T-helper 2 cell treated with Interferon-gamma antibody and Interleukin-4, amounts not matched to agents 5 μg/mL and 100 μg/mL, for 36 hours (primary cell): ENCODE results near the gene FSTL1.
"Not testable (repeated sequence)": the region's sequence is repeated elsewhere in the genome, so short reads cannot be mapped to it uniquely, and the experiment has no call there.

Source experiments
- DNase-seq: peaks from one replicate; pipeline ENCODE4 v3.0.0; 2021; ENCODE audit warnings: low spot score
- H3K27ac Mint-ChIP-seq: one replicate; pipeline ENCODE4 v1.8.0; 2021; ENCODE audit warnings: mild to moderate bottlenecking, mixed read lengths
- H3K27me3 Mint-ChIP-seq: one replicate; pipeline ENCODE4 v1.8.0; 2021; ENCODE audit warnings: low read depth, mixed read lengths
- H3K36me3 Mint-ChIP-seq: one replicate; pipeline ENCODE4 v1.8.0; 2021; ENCODE audit warnings: low read depth, mixed read lengths
- H3K4me1 Mint-ChIP-seq: one replicate; pipeline ENCODE4 v1.8.0; 2021; ENCODE audit warnings: low read depth, mixed read lengths
- H3K4me3 Mint-ChIP-seq: one replicate; pipeline ENCODE4 v1.8.0; 2022; ENCODE audit warnings: mild to moderate bottlenecking, moderate library complexity, mixed read lengths
- H3K9me3 Mint-ChIP-seq: one replicate; pipeline ENCODE4 v1.8.0; 2021; ENCODE audit warnings: mixed read lengths

Gene FSTL1

GRCh38 chr3:120404876-120405275, 45.9 kb downstream of the FSTL1 start:
- no peak for DNase-seq
- Mint-ChIP-seq H3K9me3 (no peaks in the 10 kb centered on the region), H3K4me1 (peaks cover 2% of the 10 kb centered on the region), H3K27me3 (no peaks in the 10 kb centered on the region), H3K36me3 (no peaks in the 10 kb centered on the region), H3K27ac (no peak overlapping the region), H3K4me3 (no peak overlapping the region)

GRCh38 chr3:120402257-120402656, 48.5 kb downstream of the FSTL1 start:
- Mint-ChIP-seq H3K27ac (no peak overlapping the region), H3K36me3 (no peaks in the 10 kb centered on the region), H3K27me3 (no peaks in the 10 kb centered on the region), H3K4me1 (no peaks in the 10 kb centered on the region), H3K9me3 (no peaks in the 10 kb centered on the region), H3K4me3 (no peak overlapping the region)
- DNase-seq = no peak

- Mint-ChIP-seq H3K27ac (no peak overlapping the region), H3K27me3 (peaks cover 3% of the 10 kb centered on the region)
These were observed 51.4 kb downstream of the FSTL1 start for GRCh38 chr3:120399372-120399771.

GRCh38 chr3:120396469-120396868, 54.3 kb downstream of the FSTL1 start:
- DNase-seq = no peak
- Mint-ChIP-seq H3K9me3 (no peaks in the 10 kb centered on the region), H3K27me3 (peaks cover 5% of the 10 kb centered on the region), H3K4me1 (no peaks in the 10 kb centered on the region), H3K27ac (no peak overlapping the region), H3K4me3 (no peak overlapping the region), H3K36me3 (no peaks in the 10 kb centered on the region)

More at GRCh38 chr3:120399372-120399771, 51.4 kb downstream of the FSTL1 start:
- Mint-ChIP-seq H3K4me1 (no peaks in the 10 kb centered on the region), H3K36me3 (no peaks in the 10 kb centered on the region), H3K9me3 (no peaks in the 10 kb centered on the region), H3K4me3 (no peak overlapping the region)
- no peak for DNase-seq

GRCh38 chr3:120394347-120394746, 56.4 kb downstream of the FSTL1 start:
- no peak overlapping the region for H3K4me3 Mint-ChIP-seq
- no peak overlapping the region for H3K27ac Mint-ChIP-seq
- H3K4me1 Mint-ChIP-seq = no peaks in the 10 kb centered on the region
- H3K36me3 Mint-ChIP-seq = no peaks in the 10 kb centered on the region
- no peaks in the 10 kb centered on the region for H3K9me3 Mint-ChIP-seq
- peaks cover 5% of the 10 kb centered on the region for H3K27me3 Mint-ChIP-seq
- DNase-seq = no peak

- Mint-ChIP-seq H3K36me3 (no peaks in the 10 kb centered on the region), H3K4me3 (no peak overlapping the region), H3K4me1 (no peaks in the 10 kb centered on the region), H3K9me3 (no peaks in the 10 kb centered on the region), H3K27ac (no peak overlapping the region), H3K27me3 (peaks cover 5% of the 10 kb centered on the region)
- DNase-seq = no peak
These were observed 57.0 kb downstream of the FSTL1 start for GRCh38 chr3:120393761-120394160.

GRCh38 chr3:120393243-120393642, 57.5 kb downstream of the FSTL1 start:
- no peaks in the 10 kb centered on the region for H3K36me3 Mint-ChIP-seq
- H3K4me1 Mint-ChIP-seq = no peaks in the 10 kb centered on the region
- H3K27me3 Mint-ChIP-seq = peaks cover 5% of the 10 kb centered on the region
- H3K4me3 Mint-ChIP-seq = no peak overlapping the region
- no peak overlapping the region for H3K27ac Mint-ChIP-seq
- DNase-seq = no peak
- no peaks in the 10 kb centered on the region for H3K9me3 Mint-ChIP-seq

- no peaks in the 10 kb centered on the region for H3K27me3 Mint-ChIP-seq
- DNase-seq = no peak
- H3K9me3 Mint-ChIP-seq = no peaks in the 10 kb centered on the region
- H3K27ac Mint-ChIP-seq = no peak overlapping the region
- H3K4me1 Mint-ChIP-seq = no peaks in the 10 kb centered on the region
- H3K4me3 Mint-ChIP-seq = no peak overlapping the region
- no peaks in the 10 kb centered on the region for H3K36me3 Mint-ChIP-seq
These were observed 67.8 kb downstream of the FSTL1 start for GRCh38 chr3:120382941-120383447.

GRCh38 chr3:120381503-120381902, 69.3 kb downstream of the FSTL1 start:
- Mint-ChIP-seq H3K27ac (no peak overlapping the region), H3K27me3 (no peaks in the 10 kb centered on the region), H3K4me1 (no peaks in the 10 kb centered on the region), H3K4me3 (no peak overlapping the region), H3K36me3 (no peaks in the 10 kb centered on the region), H3K9me3 (no peaks in the 10 kb centered on the region)
- DNase-seq = no peak

- H3K4me3 Mint-ChIP-seq, H3K9me3 Mint-ChIP-seq, DNase-seq, H3K27me3 Mint-ChIP-seq, H3K27ac Mint-ChIP-seq, H3K36me3 Mint-ChIP-seq, H3K4me1 Mint-ChIP-seq: not testable (repeated sequence)
These were observed 72.8 kb downstream of the FSTL1 start for GRCh38 chr3:120377948-120378347.

GRCh38 chr3:120370463-120370862, 80.3 kb downstream of the FSTL1 start:
- Mint-ChIP-seq H3K9me3 (no peaks in the 10 kb centered on the region), H3K27me3 (peaks cover 41% of the 10 kb centered on the region), H3K4me1 (no peaks in the 10 kb centered on the region), H3K36me3 (no peaks in the 10 kb centered on the region), H3K27ac (no peak overlapping the region), H3K4me3 (no peak overlapping the region)
- no peak for DNase-seq

- Mint-ChIP-seq H3K4me3 (no peak overlapping the region), H3K4me1 (no peaks in the 10 kb centered on the region), H3K9me3 (no peaks in the 10 kb centered on the region), H3K27ac (no peak overlapping the region), H3K27me3 (peaks cover 53% of the 10 kb centered on the region), H3K36me3 (no peaks in the 10 kb centered on the region)
- DNase-seq = no peak
These were observed 81.7 kb downstream of the FSTL1 start for GRCh38 chr3:120369037-120369467.

- no peak overlapping the region for H3K4me3 Mint-ChIP-seq
These were observed 82.6 kb downstream of the FSTL1 start for GRCh38 chr3:120368172-120368571.

GRCh38 chr3:120364821-120365220, 86.0 kb downstream of the FSTL1 start:
- H3K36me3 Mint-ChIP-seq = no peaks in the 10 kb centered on the region
- H3K27ac Mint-ChIP-seq = no peak overlapping the region
- peaks cover 51% of the 10 kb centered on the region for H3K27me3 Mint-ChIP-seq
- no peak overlapping the region for H3K4me3 Mint-ChIP-seq
- no peaks in the 10 kb centered on the region for H3K9me3 Mint-ChIP-seq
- H3K4me1 Mint-ChIP-seq = no peaks in the 10 kb centered on the region
- DNase-seq = no peak

More at GRCh38 chr3:120368172-120368571, 82.6 kb downstream of the FSTL1 start:
- Mint-ChIP-seq H3K4me1 (no peaks in the 10 kb centered on the region), H3K27me3 (peaks cover 59% of the 10 kb centered on the region), H3K36me3 (no peaks in the 10 kb centered on the region), H3K9me3 (no peaks in the 10 kb centered on the region), H3K27ac (no peak overlapping the region)
- no peak for DNase-seq

- H3K4me3 Mint-ChIP-seq = no peak overlapping the region
- no peak overlapping the region for H3K27ac Mint-ChIP-seq
- H3K9me3 Mint-ChIP-seq = no peaks in the 10 kb centered on the region
- DNase-seq = no peak
- peaks cover 51% of the 10 kb centered on the region for H3K27me3 Mint-ChIP-seq
- H3K4me1 Mint-ChIP-seq = no peaks in the 10 kb centered on the region
- H3K36me3 Mint-ChIP-seq = no peaks in the 10 kb centered on the region
These were observed 86.7 kb downstream of the FSTL1 start for GRCh38 chr3:120364101-120364500.
